K562 (cell line): ENCODE results near the gene ZNF692. TPM values are rescaled to one million over a fixed set of nuclear protein-coding genes. Genes with fewer than 3 reads are reported as not detected.
A peak's percentile ranks its signal among the peaks of the same experiment; 100 is the strongest.

Source experiments
- ARNT ChIP-seq, 2 experiments: fragments of 450-650 bp; IDR thresholded peaks; 2 replicates each; pipeline ENCODE4 v1.6.1; 2016; ENCODE audit warnings: mild to moderate bottlenecking in 1 of 2
- ATF7 ChIP-seq: fragments of 450-650 bp; IDR thresholded peaks from 2 replicates; pipeline ENCODE4 v1.7.1; 2014; ENCODE audit warnings: mild to moderate bottlenecking, moderate library complexity
- FOXK1 ChIP-seq: sonication (generic); formaldehyde crosslinking; IDR thresholded peaks from 2 replicates; pipeline ENCODE4 v1.8.0; 2022; ENCODE audit warnings: missing genetic modification reagents, mild to moderate bottlenecking, borderline replicate concordance
- HES1 ChIP-seq: fragments of 450-650 bp; IDR thresholded peaks from 2 replicates; pipeline ENCODE4 v1.6.1; 2016; ENCODE audit warnings: low read depth, mild to moderate bottlenecking, moderate library complexity
- HSF4 ChIP-seq: fragments of 250-450 bp; sonication (Bioruptor Pico); IDR thresholded peaks from 2 replicates; pipeline ENCODE4 v2.1.2; 2022; ENCODE audit warnings: mild to moderate bottlenecking, moderate library complexity, borderline replicate concordance
- KDM2B ChIP-seq: fragments of 250-450 bp; sonication (Bioruptor Pico); IDR thresholded peaks from 2 replicates; pipeline ENCODE4 v1.8.0; 2021; ENCODE audit warnings: mild to moderate bottlenecking, moderate library complexity
- KLF10 ChIP-seq: fragments of 250-450 bp; sonication (Bioruptor Pico); IDR thresholded peaks from 2 replicates; pipeline ENCODE4 v1.6.1; 2021; ENCODE audit warnings: matching md5 sums
- NFE2L1 ChIP-seq: fragments of 450-650 bp; IDR thresholded peaks from 2 replicates; pipeline ENCODE4 v1.6.1; 2016; ENCODE audit warnings: missing genetic modification characterization, low read depth, mild to moderate bottlenecking, missing compliant biosample characterization, moderate library complexity, borderline replicate concordance
- NFXL1 ChIP-seq: fragments of 450-650 bp; formaldehyde crosslinking; IDR thresholded peaks from 2 replicates; pipeline ENCODE4 v1.4.0; 2021; ENCODE audit warnings: mild to moderate bottlenecking
- PTBP1 ChIP-seq: fragments of 200-400 bp; formaldehyde crosslinking; IDR thresholded peaks from 2 replicates; pipeline ENCODE4 v1.6.1; 2017; ENCODE audit warnings: low read depth, low read length
- RBBP5 ChIP-seq: fragments of 200-600 bp; sonication (generic); IDR thresholded peaks from 2 replicates; pipeline ENCODE4 v1.6.1; 2012; ENCODE audit warnings: borderline replicate concordance, mild to moderate bottlenecking, low read length, control low read depth, inconsistent platforms; ENCODE audit not compliant: insufficient read depth, poor library complexity, severe bottlenecking
- RCOR1 ChIP-seq, 2 experiments: IDR thresholded peaks; 2 replicates each; pipeline ENCODE4 v1.6.1; 2012; ENCODE audit warnings: low read depth in 2 of 2, low read length in 2 of 2, borderline replicate concordance in 1 of 2, improper control_type of control experiment in 1 of 2
- SMARCC2 ChIP-seq: fragments of 450-650 bp; IDR thresholded peaks from 2 replicates; pipeline ENCODE4 v1.6.1; 2017; ENCODE audit warnings: antibody characterized with exemption, moderate library complexity, mild to moderate bottlenecking, low read depth
- SPI1 ChIP-seq: IDR thresholded peaks from 2 replicates; pipeline ENCODE4 v1.6.1; 2011; ENCODE audit warnings: low read depth, low read length, control low read depth, borderline replicate concordance
- SREBF2 ChIP-seq: sonication (generic); formaldehyde crosslinking; IDR thresholded peaks from 2 replicates; pipeline ENCODE4 v1.4.0; 2020; ENCODE audit warnings: mild to moderate bottlenecking, missing genetic modification reagents
- STAG1 ChIP-seq: sonication (generic); formaldehyde crosslinking; IDR thresholded peaks from 2 replicates; pipeline ENCODE4 v1.5.0; 2020; ENCODE audit warnings: missing genetic modification reagents, borderline replicate concordance
- TCF7 ChIP-seq: sonication (generic); IDR thresholded peaks from 2 replicates; pipeline ENCODE4 v1.6.1; 2016; ENCODE audit warnings: antibody characterized with exemption, borderline replicate concordance
- ZFP30 ChIP-seq: fragments of 250-450 bp; sonication (Bioruptor Pico); IDR thresholded peaks from 2 replicates; pipeline ENCODE4 v1.8.0; 2022; ENCODE audit warnings: moderate library complexity, mild to moderate bottlenecking, inconsistent platforms, borderline replicate concordance
- ZNF583 ChIP-seq: fragments of 250-450 bp; sonication (Bioruptor Pico); IDR thresholded peaks from 2 replicates; pipeline ENCODE4 v1.4.0; 2020
- ZNF696 ChIP-seq: fragments of 250-450 bp; sonication (Bioruptor Pico); conservative IDR thresholded peaks from 2 replicates; pipeline ENCODE4 v1.4.0; 2020; ENCODE audit warnings: mild to moderate bottlenecking, moderate library complexity
- polyA plus RNA-seq, 8 experiments: library from polyadenylated mRNA; depleted of rRNA in 4 of 8; stranded (reverse) in 5 of 8; unstranded in 3 of 8; fragments of >200 nt; fragmentation: Nextera tagmentation in 2 of 8; fragmentation: Illumina TruSeq in 1 of 8; extraction: Ambion mirVana in 2 of 8; extraction: Trizol in 1 of 8; gene quantifications; 2 replicates each; pipeline versions ENCODE4 v1.2.1 to v1.2.3, GENCODE V29; 2011 to 2014; ENCODE audit warnings: inconsistent platforms in 1 of 8, missing spikeins in 1 of 8
- total RNA-seq, 7 experiments: library from RNA; depleted of rRNA in 6 of 7; stranded (reverse); fragments of >200 nt in 6 of 7; fragmentation: Illumina TruSeq in 2 of 7; extraction: Trizol in 2 of 7; gene quantifications; 2 replicates each; pipeline versions ENCODE4 v1.2.1 to v1.2.3, GENCODE V29; 2011 to 2021; ENCODE audit warnings: low replicate concordance in 1 of 7
- TF ChIP-seq, protein P1 (sequence below): fragments of 250-450 bp; sonication (Bioruptor Pico); IDR thresholded peaks from 2 replicates; pipeline ENCODE4 v1.4.0; 2020
- TF ChIP-seq, protein P2 (sequence below): sonication (generic); formaldehyde crosslinking; IDR thresholded peaks from 2 replicates; pipeline ENCODE4 v1.8.0; 2022; ENCODE audit warnings: missing genetic modification reagents, mild to moderate bottlenecking, moderate library complexity, borderline replicate concordance

Gene ZNF692
- total and polyA plus RNA-seq, 9 of the 15 experiments (the other 6 are each of a cell fraction or from before 2014, with no cell fraction given), result 8.4 to 143 (median 55.9) TPM

GRCh38 chr1:248807067-248807737 lies 51.7 kb downstream of the ZNF692 start (continued):
- TF ChIP-seq ARNT (IDR thresholded peaks at IDR 0.05) (no peak), NFE2L1 (tag) (no peak), ZNF583 (CRISPR knock-in tag) (no peak), RBBP5 (no peak), SMARCC2 (no peak), SREBF2 (no peak), PTBP1 (no peak), NFXL1 (no peak), ATF7 (0 out of 2 replicates have a peak, but pooled peaks have one; percentile 12), RCOR1 (IDR thresholded peaks at IDR 0.05; ENCODE audit: borderline replicate concordance in 1 of 2, low read depth in 2 of 2, low read length in 2 of 2) (peak in 1 of 2 experiments; percentile 25; a peak in 1 of 4 replicates), KLF10 (CRISPR knock-in tag) (no peak), FOXK1 (CRISPR knock-in tag) (0 out of 2 replicates have a peak, but pooled peaks have one; percentile 13), HSF4 (no peak), ZNF696 (CRISPR knock-in tag) (no peak), SPI1 (no peak), HES1 (no peak), ZFP30 (CRISPR knock-in tag) (no peak), STAG1 (CRISPR knock-in tag) (peak; percentile 67; the same call in 1 of the 2 replicates), KDM2B (CRISPR knock-in tag) (no peak), TCF7 (no peak)
- TF ChIP-seq, protein P1, sequence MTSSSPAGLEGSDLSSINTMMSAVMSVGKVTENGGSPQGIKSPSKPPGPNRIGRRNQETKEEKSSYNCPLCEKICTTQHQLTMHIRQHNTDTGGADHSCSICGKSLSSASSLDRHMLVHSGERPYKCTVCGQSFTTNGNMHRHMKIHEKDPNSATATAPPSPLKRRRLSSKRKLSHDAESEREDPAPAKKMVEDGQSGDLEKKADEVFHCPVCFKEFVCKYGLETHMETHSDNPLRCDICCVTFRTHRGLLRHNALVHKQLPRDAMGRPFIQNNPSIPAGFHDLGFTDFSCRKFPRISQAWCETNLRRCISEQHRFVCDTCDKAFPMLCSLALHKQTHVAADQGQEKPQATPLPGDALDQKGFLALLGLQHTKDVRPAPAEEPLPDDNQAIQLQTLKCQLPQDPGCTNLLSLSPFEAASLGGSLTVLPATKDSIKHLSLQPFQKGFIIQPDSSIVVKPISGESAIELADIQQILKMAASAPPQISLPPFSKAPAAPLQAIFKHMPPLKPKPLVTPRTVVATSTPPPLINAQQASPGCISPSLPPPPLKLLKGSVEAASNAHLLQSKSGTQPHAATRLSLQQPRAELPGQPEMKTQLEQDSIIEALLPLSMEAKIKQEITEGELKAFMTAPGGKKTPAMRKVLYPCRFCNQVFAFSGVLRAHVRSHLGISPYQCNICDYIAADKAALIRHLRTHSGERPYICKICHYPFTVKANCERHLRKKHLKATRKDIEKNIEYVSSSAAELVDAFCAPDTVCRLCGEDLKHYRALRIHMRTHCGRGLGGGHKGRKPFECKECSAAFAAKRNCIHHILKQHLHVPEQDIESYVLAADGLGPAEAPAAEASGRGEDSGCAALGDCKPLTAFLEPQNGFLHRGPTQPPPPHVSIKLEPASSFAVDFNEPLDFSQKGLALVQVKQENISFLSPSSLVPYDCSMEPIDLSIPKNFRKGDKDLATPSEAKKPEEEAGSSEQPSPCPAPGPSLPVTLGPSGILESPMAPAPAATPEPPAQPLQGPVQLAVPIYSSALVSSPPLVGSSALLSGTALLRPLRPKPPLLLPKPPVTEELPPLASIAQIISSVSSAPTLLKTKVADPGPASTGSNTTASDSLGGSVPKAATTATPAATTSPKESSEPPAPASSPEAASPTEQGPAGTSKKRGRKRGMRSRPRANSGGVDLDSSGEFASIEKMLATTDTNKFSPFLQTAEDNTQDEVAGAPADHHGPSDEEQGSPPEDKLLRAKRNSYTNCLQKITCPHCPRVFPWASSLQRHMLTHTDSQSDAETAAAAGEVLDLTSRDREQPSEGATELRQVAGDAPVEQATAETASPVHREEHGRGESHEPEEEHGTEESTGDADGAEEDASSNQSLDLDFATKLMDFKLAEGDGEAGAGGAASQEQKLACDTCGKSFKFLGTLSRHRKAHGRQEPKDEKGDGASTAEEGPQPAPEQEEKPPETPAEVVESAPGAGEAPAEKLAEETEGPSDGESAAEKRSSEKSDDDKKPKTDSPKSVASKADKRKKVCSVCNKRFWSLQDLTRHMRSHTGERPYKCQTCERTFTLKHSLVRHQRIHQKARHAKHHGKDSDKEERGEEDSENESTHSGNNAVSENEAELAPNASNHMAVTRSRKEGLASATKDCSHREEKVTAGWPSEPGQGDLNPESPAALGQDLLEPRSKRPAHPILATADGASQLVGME, result no peak
- TF ChIP-seq, protein P2, sequence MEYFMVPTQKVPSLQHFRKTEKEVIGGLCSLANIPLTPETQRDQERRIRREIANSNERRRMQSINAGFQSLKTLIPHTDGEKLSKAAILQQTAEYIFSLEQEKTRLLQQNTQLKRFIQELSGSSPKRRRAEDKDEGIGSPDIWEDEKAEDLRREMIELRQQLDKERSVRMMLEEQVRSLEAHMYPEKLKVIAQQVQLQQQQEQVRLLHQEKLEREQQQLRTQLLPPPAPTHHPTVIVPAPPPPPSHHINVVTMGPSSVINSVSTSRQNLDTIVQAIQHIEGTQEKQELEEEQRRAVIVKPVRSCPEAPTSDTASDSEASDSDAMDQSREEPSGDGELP (CRISPR knock-in tag), result 0 out of 2 replicates have a peak, but pooled peaks have one; percentile 25
